ENCODE results near the gene DNTTIP2. TPM values are rescaled to one million over a fixed set of nuclear protein-coding genes. Genes with fewer than 3 reads are reported as not detected.
A peak's percentile ranks its signal among the peaks of the same experiment; 100 is the strongest.

The DNTTIP2 gene
- polyA plus RNA-seq, 1 of the 3 experiments (the other 2 are of a cell fraction): 9.6 TPM

GRCh38 chr1:93878501-93878888 is 511 bp downstream of the DNTTIP2 start (continued):
- TF ChIP-seq, protein P1, sequence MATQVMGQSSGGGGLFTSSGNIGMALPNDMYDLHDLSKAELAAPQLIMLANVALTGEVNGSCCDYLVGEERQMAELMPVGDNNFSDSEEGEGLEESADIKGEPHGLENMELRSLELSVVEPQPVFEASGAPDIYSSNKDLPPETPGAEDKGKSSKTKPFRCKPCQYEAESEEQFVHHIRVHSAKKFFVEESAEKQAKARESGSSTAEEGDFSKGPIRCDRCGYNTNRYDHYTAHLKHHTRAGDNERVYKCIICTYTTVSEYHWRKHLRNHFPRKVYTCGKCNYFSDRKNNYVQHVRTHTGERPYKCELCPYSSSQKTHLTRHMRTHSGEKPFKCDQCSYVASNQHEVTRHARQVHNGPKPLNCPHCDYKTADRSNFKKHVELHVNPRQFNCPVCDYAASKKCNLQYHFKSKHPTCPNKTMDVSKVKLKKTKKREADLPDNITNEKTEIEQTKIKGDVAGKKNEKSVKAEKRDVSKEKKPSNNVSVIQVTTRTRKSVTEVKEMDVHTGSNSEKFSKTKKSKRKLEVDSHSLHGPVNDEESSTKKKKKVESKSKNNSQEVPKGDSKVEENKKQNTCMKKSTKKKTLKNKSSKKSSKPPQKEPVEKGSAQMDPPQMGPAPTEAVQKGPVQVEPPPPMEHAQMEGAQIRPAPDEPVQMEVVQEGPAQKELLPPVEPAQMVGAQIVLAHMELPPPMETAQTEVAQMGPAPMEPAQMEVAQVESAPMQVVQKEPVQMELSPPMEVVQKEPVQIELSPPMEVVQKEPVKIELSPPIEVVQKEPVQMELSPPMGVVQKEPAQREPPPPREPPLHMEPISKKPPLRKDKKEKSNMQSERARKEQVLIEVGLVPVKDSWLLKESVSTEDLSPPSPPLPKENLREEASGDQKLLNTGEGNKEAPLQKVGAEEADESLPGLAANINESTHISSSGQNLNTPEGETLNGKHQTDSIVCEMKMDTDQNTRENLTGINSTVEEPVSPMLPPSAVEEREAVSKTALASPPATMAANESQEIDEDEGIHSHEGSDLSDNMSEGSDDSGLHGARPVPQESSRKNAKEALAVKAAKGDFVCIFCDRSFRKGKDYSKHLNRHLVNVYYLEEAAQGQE (IDR thresholded peaks at IDR 0.05; ENCODE audit: low read depth, low read length): no peak
- no peak for TF ChIP-seq IRF3 (IDR thresholded peaks at IDR 0.05; ENCODE audit: low read depth, low read length)
- TF ChIP-seq MXI1 (IDR thresholded peaks at IDR 0.05; ENCODE audit: low read depth, low read length): no peak
- no peak for TF ChIP-seq TCF12 (IDR thresholded peaks at IDR 0.05)
- TF ChIP-seq MEF2A (IDR thresholded peaks at IDR 0.05; ENCODE audit: borderline replicate concordance, low read depth): no peak
- TF ChIP-seq MAX (IDR thresholded peaks at IDR 0.05; ENCODE audit: low read depth): no peak
- no peak for TF ChIP-seq FOXJ3 (CRISPR knock-in tag; IDR thresholded peaks at IDR 0.05)

GRCh38 chr1:93877529-93877928 is 1.5 kb downstream of the DNTTIP2 start:
- peaks cover 59% of the 10 kb centered on the region for H3K79me2 ChIP-seq (ENCODE audit: insufficient read depth)
- POLR2A ChIA-PET: interaction anchor here (2.8 kb wide), 1 partner anchor 30 kb away, joined by 10 read pairs; no protein-coding TSS in a partner anchor

More at GRCh38 chr1:93877529-93877928, 1.5 kb downstream of the DNTTIP2 start:
- no peaks in the 10 kb centered on the region for H3K9me2 ChIP-seq
- TF ChIP-seq SMC3 (IDR thresholded peaks at IDR 0.05; ENCODE audit: low read depth, low read length): no peak
- TF ChIP-seq USF1 (IDR thresholded peaks at IDR 0.05; ENCODE audit: borderline replicate concordance, low read depth): no peak
- TF ChIP-seq, protein P2, sequence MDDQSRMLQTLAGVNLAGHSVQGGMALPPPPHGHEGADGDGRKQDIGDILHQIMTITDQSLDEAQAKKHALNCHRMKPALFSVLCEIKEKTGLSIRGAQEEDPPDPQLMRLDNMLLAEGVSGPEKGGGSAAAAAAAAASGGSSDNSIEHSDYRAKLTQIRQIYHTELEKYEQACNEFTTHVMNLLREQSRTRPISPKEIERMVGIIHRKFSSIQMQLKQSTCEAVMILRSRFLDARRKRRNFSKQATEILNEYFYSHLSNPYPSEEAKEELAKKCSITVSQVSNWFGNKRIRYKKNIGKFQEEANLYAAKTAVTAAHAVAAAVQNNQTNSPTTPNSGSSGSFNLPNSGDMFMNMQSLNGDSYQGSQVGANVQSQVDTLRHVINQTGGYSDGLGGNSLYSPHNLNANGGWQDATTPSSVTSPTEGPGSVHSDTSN (IDR thresholded peaks at IDR 0.05): no peak
- no peak for TF ChIP-seq RAD21 (IDR thresholded peaks at IDR 0.05; ENCODE audit: low read length)
- no peak for TF ChIP-seq TEAD4 (IDR thresholded peaks at IDR 0.05; ENCODE audit: borderline replicate concordance, insufficient read depth)
- TF ChIP-seq, protein P1 (IDR thresholded peaks at IDR 0.05; ENCODE audit: low read depth, low read length): no peak
- no peak for TF ChIP-seq FOXM1 (IDR thresholded peaks at IDR 0.05; ENCODE audit: low read depth)
- TF ChIP-seq EP300 (IDR thresholded peaks at IDR 0.05; ENCODE audit: borderline replicate concordance in 1 of 2, low read depth in 1 of 2, low read length in 1 of 2): no peak
- TF ChIP-seq EZH2phosphoT487 (IDR thresholded peaks at IDR 0.05; ENCODE audit: borderline replicate concordance, low read depth): no peak
- TF ChIP-seq MXI1 (IDR thresholded peaks at IDR 0.05; ENCODE audit: low read depth, low read length): no peak
- no peak for TF ChIP-seq FOSL2 (IDR thresholded peaks at IDR 0.05; ENCODE audit: borderline replicate concordance, low read depth)
- TF ChIP-seq GABPA (IDR thresholded peaks at IDR 0.05; ENCODE audit: low read depth): no peak
- TF ChIP-seq MAX (IDR thresholded peaks at IDR 0.05; ENCODE audit: low read depth): no peak
- TF ChIP-seq RFX5 (IDR thresholded peaks at IDR 0.05; ENCODE audit: low read length): no peak
- TF ChIP-seq RXRA (IDR thresholded peaks at IDR 0.05; ENCODE audit: borderline replicate concordance, low read depth): no peak
- H4K20me1 ChIP-seq (ENCODE audit: insufficient read depth): peaks cover 12% of the 10 kb centered on the region; the same call in 1 of the 2 replicates
- peak overlapping the region in 1 of 2 experiments; percentile 98; a peak in 1 of 4 replicates for H3K4me3 ChIP-seq (ENCODE audit: low read depth in 2 of 2, low read length in 1 of 2)
- no peak overlapping the region for H3K27ac ChIP-seq (ENCODE audit: low read depth in 2 of 2, low read length in 1 of 2)
- H2AFZ ChIP-seq (ENCODE audit: low read depth): no peak overlapping the region
- WGBS (ENCODE audit: low lambda C conversion rate): 89% methylated on average over 4 of the region's 4 CpGs
- H3K36me3 ChIP-seq (replicated peaks in 1 of 2; ENCODE audit: control insufficient read depth in 1 of 2, insufficient read depth in 2 of 2, low read length in 1 of 2): peaks cover 47 to 55% of the 10 kb centered on the region in 2 experiments
- CTCF ChIA-PET: interaction anchor here (1.0 to 1.4 kb wide), 3 partner anchors 32 to 458 kb away, joined by 3 to 4 read pairs (median 3); partner anchors contain the start of gene GCLM
- no peaks in the 10 kb centered on the region for H3K9me3 ChIP-seq
- H3K4me1 ChIP-seq (ENCODE audit: control insufficient read depth in 1 of 2, insufficient read depth in 2 of 2, low read depth in 1 of 2, low read length in 1 of 2): peaks cover 5 to 11% of the 10 kb centered on the region in 2 experiments; a peak in 3 of 4 replicates
- H3K27me3 ChIP-seq (ENCODE audit: insufficient read depth): no peaks in the 10 kb centered on the region
- peak overlapping the region; percentile 81; the same call in 1 of the 2 replicates for H3K4me2 ChIP-seq
- H3F3A ChIP-seq (replicated peaks; ENCODE audit: insufficient read depth): peaks cover 43% of the 10 kb centered on the region
- no peak for DNase-seq
- peak overlapping the region; percentile 90; the same call in 1 of the 2 replicates for H3K9ac ChIP-seq

All from SK-N-SH (cell line).